Measurements from ENCODE around the gene LRRC14B.

Gene LRRC14B

GRCh38 chr5:153256-153655, 38.0 kb upstream of the LRRC14B start:
- Histone ChIP-seq H3K79me2 (ENCODE audit: control insufficient read depth, insufficient read depth, low read length, unreplicated experiment) (no peaks in the 10 kb centered on the region), H2AFZ (ENCODE audit: low read length, unreplicated experiment) (no peak overlapping the region), H3K36me3 (ENCODE audit: insufficient read depth, low read length) (no peaks in the 10 kb centered on the region), H3K4me1 (ENCODE audit: control insufficient read depth, insufficient read depth, low read length, unreplicated experiment) (peaks cover 20% of the 10 kb centered on the region), H3K27me3 (ENCODE audit: insufficient read depth, low read length) (no peaks in the 10 kb centered on the region), H3K4me3 (ENCODE audit: low read depth, low read length) (peak overlapping the region; percentile 44; the same call in 1 of the 2 replicates), H3K27ac (ENCODE audit: low read depth, low read length) (peak overlapping the region; percentile 26; the same call in 1 of the 2 replicates)

- H3K79me2 ChIP-seq (ENCODE audit: control insufficient read depth, insufficient read depth, low read length, unreplicated experiment) = no peaks in the 10 kb centered on the region
- H3K4me3 ChIP-seq (ENCODE audit: low read depth, low read length) = no peak overlapping the region
- no peaks in the 10 kb centered on the region for H3K27me3 ChIP-seq (ENCODE audit: insufficient read depth, low read length)
- H2AFZ ChIP-seq (ENCODE audit: low read length, unreplicated experiment) = no peak overlapping the region
- peaks cover 28% of the 10 kb centered on the region for H3K4me1 ChIP-seq (ENCODE audit: control insufficient read depth, insufficient read depth, low read length, unreplicated experiment)
- no peaks in the 10 kb centered on the region for H3K36me3 ChIP-seq (ENCODE audit: insufficient read depth, low read length)
- no peak overlapping the region for H3K27ac ChIP-seq (ENCODE audit: low read depth, low read length)
Measured at GRCh38 chr5:154236-154635, 37.1 kb upstream of the LRRC14B start.

- H3K36me3 ChIP-seq (ENCODE audit: insufficient read depth, low read length) = no peaks in the 10 kb centered on the region
- H2AFZ ChIP-seq (ENCODE audit: low read length, unreplicated experiment) = no peak overlapping the region
- peaks cover 29% of the 10 kb centered on the region for H3K4me1 ChIP-seq (ENCODE audit: control insufficient read depth, insufficient read depth, low read length, unreplicated experiment)
- H3K27me3 ChIP-seq (ENCODE audit: insufficient read depth, low read length) = peaks cover 3% of the 10 kb centered on the region; the same call in 1 of the 2 replicates
- H3K79me2 ChIP-seq (ENCODE audit: control insufficient read depth, insufficient read depth, low read length, unreplicated experiment) = no peaks in the 10 kb centered on the region
- H3K4me3 ChIP-seq (ENCODE audit: low read depth, low read length) = no peak overlapping the region
- H3K27ac ChIP-seq (ENCODE audit: low read depth, low read length) = no peak overlapping the region
Measured at GRCh38 chr5:154826-155225, 36.5 kb upstream of the LRRC14B start.

- Histone ChIP-seq H2AFZ (ENCODE audit: low read length, unreplicated experiment) (no peak overlapping the region), H3K4me3 (ENCODE audit: low read depth, low read length) (no peak overlapping the region), H3K79me2 (ENCODE audit: control insufficient read depth, insufficient read depth, low read length, unreplicated experiment) (no peaks in the 10 kb centered on the region), H3K4me1 (ENCODE audit: control insufficient read depth, insufficient read depth, low read length, unreplicated experiment) (peaks cover 29% of the 10 kb centered on the region), H3K27ac (ENCODE audit: low read depth, low read length) (no peak overlapping the region), H3K36me3 (ENCODE audit: insufficient read depth, low read length) (no peaks in the 10 kb centered on the region), H3K27me3 (ENCODE audit: insufficient read depth, low read length) (peaks cover 7% of the 10 kb centered on the region; the same call in 1 of the 2 replicates)
Measured at GRCh38 chr5:155651-156410, 35.5 kb upstream of the LRRC14B start.

GRCh38 chr5:156411-157072, 34.8 kb upstream of the LRRC14B start:
- Histone ChIP-seq H3K4me1 (ENCODE audit: control insufficient read depth, insufficient read depth, low read length, unreplicated experiment) (peaks cover 29% of the 10 kb centered on the region), H3K36me3 (ENCODE audit: insufficient read depth, low read length) (no peaks in the 10 kb centered on the region), H2AFZ (ENCODE audit: low read length, unreplicated experiment) (no peak overlapping the region), H3K27ac (ENCODE audit: low read depth, low read length) (no peak overlapping the region), H3K79me2 (ENCODE audit: control insufficient read depth, insufficient read depth, low read length, unreplicated experiment) (no peaks in the 10 kb centered on the region), H3K27me3 (ENCODE audit: insufficient read depth, low read length) (peaks cover 15% of the 10 kb centered on the region; the same call in 1 of the 2 replicates), H3K4me3 (ENCODE audit: low read depth, low read length) (no peak overlapping the region)

GRCh38 chr5:157126-157715, 34.1 kb upstream of the LRRC14B start:
- no peaks in the 10 kb centered on the region for H3K36me3 ChIP-seq (ENCODE audit: insufficient read depth, low read length)
- no peak overlapping the region for H3K4me3 ChIP-seq (ENCODE audit: low read depth, low read length)
- peaks cover 29% of the 10 kb centered on the region for H3K4me1 ChIP-seq (ENCODE audit: control insufficient read depth, insufficient read depth, low read length, unreplicated experiment)
- no peak overlapping the region for H3K27ac ChIP-seq (ENCODE audit: low read depth, low read length)
- peaks cover 16% of the 10 kb centered on the region; the same call in 1 of the 2 replicates for H3K27me3 ChIP-seq (ENCODE audit: insufficient read depth, low read length)
- H2AFZ ChIP-seq (ENCODE audit: low read length, unreplicated experiment) = no peak overlapping the region
- no peaks in the 10 kb centered on the region for H3K79me2 ChIP-seq (ENCODE audit: control insufficient read depth, insufficient read depth, low read length, unreplicated experiment)

- no peak overlapping the region for H3K4me3 ChIP-seq (ENCODE audit: low read depth, low read length)
- no peak overlapping the region for H3K27ac ChIP-seq (ENCODE audit: low read depth, low read length)
- no peaks in the 10 kb centered on the region for H3K79me2 ChIP-seq (ENCODE audit: control insufficient read depth, insufficient read depth, low read length, unreplicated experiment)
- H2AFZ ChIP-seq (ENCODE audit: low read length, unreplicated experiment) = no peak overlapping the region
- peaks cover 26% of the 10 kb centered on the region for H3K4me1 ChIP-seq (ENCODE audit: control insufficient read depth, insufficient read depth, low read length, unreplicated experiment)
- H3K36me3 ChIP-seq (ENCODE audit: insufficient read depth, low read length) = no peaks in the 10 kb centered on the region
- peaks cover 16% of the 10 kb centered on the region; the same call in 1 of the 2 replicates for H3K27me3 ChIP-seq (ENCODE audit: insufficient read depth, low read length)
Measured at GRCh38 chr5:157801-158200, 33.5 kb upstream of the LRRC14B start.

- no peaks in the 10 kb centered on the region for H3K79me2 ChIP-seq (ENCODE audit: control insufficient read depth, insufficient read depth, low read length, unreplicated experiment)
- no peak overlapping the region for H3K4me3 ChIP-seq (ENCODE audit: low read depth, low read length)
- H3K36me3 ChIP-seq (ENCODE audit: insufficient read depth, low read length) = no peaks in the 10 kb centered on the region
- H3K27ac ChIP-seq (ENCODE audit: low read depth, low read length) = no peak overlapping the region
- peaks cover 16% of the 10 kb centered on the region; the same call in 1 of the 2 replicates for H3K27me3 ChIP-seq (ENCODE audit: insufficient read depth, low read length)
- H2AFZ ChIP-seq (ENCODE audit: low read length, unreplicated experiment) = no peak overlapping the region
- H3K4me1 ChIP-seq (ENCODE audit: control insufficient read depth, insufficient read depth, low read length, unreplicated experiment) = peaks cover 21% of the 10 kb centered on the region
Measured at GRCh38 chr5:158807-159447, 32.4 kb upstream of the LRRC14B start.

GRCh38 chr5:159448-160172, 31.7 kb upstream of the LRRC14B start:
- Histone ChIP-seq H3K27ac (ENCODE audit: low read depth, low read length) (peak overlapping the region; percentile 29; the same call in 1 of the 2 replicates), H3K36me3 (ENCODE audit: insufficient read depth, low read length) (no peaks in the 10 kb centered on the region), H3K4me3 (ENCODE audit: low read depth, low read length) (no peak overlapping the region), H3K79me2 (ENCODE audit: control insufficient read depth, insufficient read depth, low read length, unreplicated experiment) (no peaks in the 10 kb centered on the region), H2AFZ (ENCODE audit: low read length, unreplicated experiment) (no peak overlapping the region), H3K27me3 (ENCODE audit: insufficient read depth, low read length) (peaks cover 16% of the 10 kb centered on the region; the same call in 1 of the 2 replicates), H3K4me1 (ENCODE audit: control insufficient read depth, insufficient read depth, low read length, unreplicated experiment) (peaks cover 21% of the 10 kb centered on the region)

- H3K79me2 ChIP-seq (ENCODE audit: control insufficient read depth, insufficient read depth, low read length, unreplicated experiment) = no peaks in the 10 kb centered on the region
- no peak overlapping the region for H3K4me3 ChIP-seq (ENCODE audit: low read depth, low read length)
- H3K27me3 ChIP-seq (ENCODE audit: insufficient read depth, low read length) = peaks cover 16% of the 10 kb centered on the region; the same call in 1 of the 2 replicates
- peaks cover 21% of the 10 kb centered on the region for H3K4me1 ChIP-seq (ENCODE audit: control insufficient read depth, insufficient read depth, low read length, unreplicated experiment)
- no peak overlapping the region for H2AFZ ChIP-seq (ENCODE audit: low read length, unreplicated experiment)
- H3K36me3 ChIP-seq (ENCODE audit: insufficient read depth, low read length) = no peaks in the 10 kb centered on the region
- H3K27ac ChIP-seq (ENCODE audit: low read depth, low read length) = no peak overlapping the region
Measured at GRCh38 chr5:160173-160510, 31.2 kb upstream of the LRRC14B start.
